ENCODE data around the gene GRHL3.

Gene GRHL3

GRCh38 chr1:24390924-24391782 is 72.0 kb downstream of the GRHL3 start:
- peak; percentile 93 for DNase-seq (ENCODE audit: low read depth)
- peak; percentile 99 for TF ChIP-seq CTCF (conservative IDR thresholded peaks at IDR 0.05; ENCODE audit: low read depth, low read length)
- no peak overlapping the region for H3K4me3 ChIP-seq (ENCODE audit: low read depth, low read length)

DNA sequence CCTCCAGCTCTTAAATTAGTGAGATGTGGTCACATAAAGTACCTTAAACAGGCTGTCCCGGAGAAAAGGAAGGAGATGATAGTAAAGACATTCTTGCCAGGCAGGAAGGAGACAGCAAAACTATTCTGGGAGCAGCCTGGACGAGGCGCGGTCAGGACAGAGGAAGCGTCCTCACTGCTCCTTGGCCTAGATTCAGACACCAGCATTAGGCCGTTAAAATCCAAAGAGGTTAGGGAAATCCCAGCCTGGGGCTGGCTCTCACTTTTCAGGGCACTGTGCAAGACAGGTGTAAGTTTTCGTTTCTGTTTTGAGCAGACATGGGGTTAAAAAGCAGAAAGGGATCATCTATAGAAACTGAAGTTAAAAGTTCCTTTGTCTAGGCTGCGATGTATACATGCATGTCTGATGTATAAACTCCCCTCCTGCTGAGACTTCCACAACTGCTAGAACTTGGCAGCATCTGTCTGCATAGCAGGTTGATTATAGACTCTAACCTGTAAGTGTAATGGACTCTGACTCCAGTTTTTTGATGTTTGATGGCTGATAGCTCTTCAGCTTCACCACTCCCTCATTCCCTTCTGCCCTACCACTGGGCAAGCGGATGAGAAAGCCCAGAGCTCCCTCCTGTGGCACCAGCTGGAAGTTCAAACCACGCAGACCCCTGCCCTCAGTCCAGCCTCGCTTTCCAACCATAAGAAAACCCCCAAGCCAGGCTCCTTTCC is 72.9 kb downstream of the GRHL3 start:
- no peak overlapping the region for H3K4me3 ChIP-seq (ENCODE audit: low read depth, low read length)
- peak; percentile 94 for TF ChIP-seq CTCF (conservative IDR thresholded peaks at IDR 0.05; ENCODE audit: low read depth, low read length)
- peak; percentile 74 for DNase-seq (ENCODE audit: low read depth)

DNA sequence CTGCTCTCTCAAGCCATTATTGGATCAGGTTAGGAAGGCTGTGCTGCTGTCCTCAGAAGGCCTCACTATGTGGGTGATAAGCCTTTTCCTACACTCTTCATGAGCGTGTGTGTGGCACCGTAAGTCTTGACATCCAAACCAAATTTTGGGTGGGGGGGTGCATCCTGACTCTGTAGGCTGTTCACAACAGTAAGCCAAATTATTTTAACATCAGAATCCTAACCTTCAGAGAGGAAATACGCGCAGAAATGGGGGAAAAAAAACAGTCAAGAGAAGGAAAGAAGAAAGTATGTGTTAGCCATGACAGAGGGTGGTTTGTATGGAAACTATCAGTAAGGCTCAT is 73.4 kb downstream of the GRHL3 start:
- no peak for TF ChIP-seq CTCF (conservative IDR thresholded peaks at IDR 0.05; ENCODE audit: low read depth, low read length)
- no peak overlapping the region for H3K4me3 ChIP-seq (ENCODE audit: low read depth, low read length)
- no peak for DNase-seq (ENCODE audit: low read depth)

DNA sequence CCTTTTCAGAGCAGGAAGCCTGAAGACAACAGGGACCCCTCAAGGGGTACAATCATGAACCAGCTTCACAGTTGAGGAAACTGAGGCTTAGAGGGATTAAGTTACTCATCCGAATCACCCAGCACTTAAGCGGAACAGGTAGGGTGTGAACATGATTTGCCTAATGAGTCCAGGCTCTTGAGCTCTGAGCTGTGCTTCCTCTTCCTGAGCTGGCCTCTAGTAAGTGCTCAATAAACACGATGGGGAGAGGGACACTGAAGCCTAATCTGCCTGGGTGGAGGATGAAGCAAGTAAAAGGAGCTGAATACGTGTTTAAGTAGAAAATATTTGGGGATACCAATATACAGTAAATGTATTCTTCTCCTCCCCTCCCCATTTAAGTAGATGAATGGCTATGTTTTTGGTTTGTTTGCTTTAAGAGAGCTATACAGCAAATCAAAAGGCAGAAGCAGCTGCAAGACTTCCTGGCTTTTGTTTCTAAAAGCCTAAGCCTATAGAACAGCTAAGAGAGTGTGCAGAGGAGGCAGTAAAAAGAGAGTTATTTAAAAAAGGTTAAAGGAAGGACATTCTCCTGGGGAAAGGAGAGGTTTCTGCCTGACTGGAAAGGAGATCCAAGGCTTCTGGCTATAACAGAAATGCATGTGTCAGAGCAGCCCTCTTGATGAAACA is 74.0 kb downstream of the GRHL3 start:
- no peak for TF ChIP-seq CTCF (conservative IDR thresholded peaks at IDR 0.05; ENCODE audit: low read depth, low read length)
- DNase-seq (ENCODE audit: low read depth), result no peak
- no peak overlapping the region for H3K4me3 ChIP-seq (ENCODE audit: low read depth, low read length)

- DNase-seq (ENCODE audit: low read depth), result no peak
- no peak for TF ChIP-seq CTCF (conservative IDR thresholded peaks at IDR 0.05; ENCODE audit: low read depth, low read length)
- H3K4me3 ChIP-seq (ENCODE audit: low read depth, low read length), result no peak overlapping the region
These were observed 74.7 kb downstream of the GRHL3 start for GRCh38 chr1:24393892-24394291.

DNA sequence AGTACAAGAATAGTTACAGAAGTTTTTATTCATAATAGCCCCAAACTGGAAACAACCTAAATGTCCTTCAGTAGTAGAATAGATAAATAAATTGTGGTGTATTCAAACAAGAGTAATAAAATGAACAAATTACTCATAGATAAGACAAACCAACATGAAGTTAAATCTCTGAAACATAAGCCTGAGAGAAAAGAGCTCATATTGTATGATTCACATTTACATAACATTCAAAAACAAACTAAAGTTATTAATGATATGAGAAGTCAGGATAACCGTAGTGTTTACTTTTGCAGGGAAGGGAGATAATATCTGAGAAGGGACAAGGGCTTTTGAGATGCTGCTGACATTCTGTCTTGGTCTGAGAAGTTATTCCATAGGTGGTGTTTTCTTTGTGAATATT is 80.9 kb downstream of the GRHL3 start:
- no peak for TF ChIP-seq CTCF (conservative IDR thresholded peaks at IDR 0.05; ENCODE audit: low read depth, low read length)
- DNase-seq (ENCODE audit: low read depth), result no peak
- no peak overlapping the region for H3K4me3 ChIP-seq (ENCODE audit: low read depth, low read length)
